ENCODE measurements around the gene APEH.

Gene APEH

DNA sequence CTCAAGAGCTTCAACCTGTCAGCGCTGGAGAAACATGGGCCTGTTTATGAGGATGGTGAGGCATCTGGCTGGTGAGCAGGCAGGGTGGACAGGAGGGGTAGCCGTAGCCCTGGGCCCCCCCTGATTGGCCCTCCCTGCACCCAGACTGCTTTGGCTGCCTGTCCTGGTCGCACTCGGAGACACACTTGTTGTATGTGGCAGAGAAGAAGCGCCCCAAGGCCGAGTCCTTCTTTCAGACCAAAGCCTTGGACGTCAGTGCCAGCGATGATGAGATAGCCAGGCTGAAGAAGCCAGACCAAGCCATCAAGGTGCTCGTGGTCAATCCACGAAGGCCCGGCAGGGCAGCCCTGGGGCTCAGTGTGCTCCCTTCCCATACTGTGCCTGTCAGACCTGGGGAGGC is 1.8 kb downstream of the APEH start:
- Histone ChIP-seq H3K4me3 (ENCODE audit: low read depth, low read length) (no peak overlapping the region), H3K14ac (ENCODE audit: low read length) (no peak overlapping the region)

DNA sequence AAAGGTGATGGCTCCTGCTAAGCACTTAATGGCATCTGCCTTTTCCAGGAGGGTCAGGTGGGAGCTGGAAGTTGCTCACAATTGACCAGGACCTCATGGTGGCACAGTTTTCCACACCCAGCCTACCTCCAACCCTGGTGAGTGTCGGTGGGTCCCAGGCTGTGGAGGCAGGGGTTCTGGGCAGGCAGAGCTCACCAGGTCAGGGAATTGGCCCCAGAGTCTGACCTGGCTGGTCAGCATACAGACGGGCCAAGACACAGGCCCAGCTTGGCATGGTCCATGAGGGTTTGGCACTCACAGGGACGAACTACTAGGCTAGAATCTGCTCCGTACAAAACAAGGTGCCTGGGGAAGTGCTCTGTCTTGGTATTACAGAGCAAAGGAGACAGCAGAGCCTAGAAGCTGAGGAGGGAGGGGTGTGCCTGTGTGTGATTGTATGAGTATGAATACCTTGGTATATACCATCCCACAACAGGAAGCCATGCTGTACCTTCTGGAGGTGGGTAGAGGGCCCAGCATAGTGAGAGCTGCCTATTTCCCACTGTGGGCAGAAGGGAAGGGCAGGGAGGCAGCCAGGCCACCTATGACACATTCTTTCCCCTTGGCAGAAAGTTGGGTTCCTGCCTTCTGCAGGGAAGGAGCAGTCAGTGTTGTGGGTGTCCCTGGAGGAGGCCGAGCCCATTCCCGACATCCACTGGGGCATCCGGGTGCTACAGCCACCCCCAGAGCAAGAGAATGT is 6.5 kb downstream of the APEH start:
- no peak overlapping the region for H3K27ac ChIP-seq (ENCODE audit: low read depth, low read length)
- H3K79me1 ChIP-seq (ENCODE audit: low read length): no peaks in the 10 kb centered on the region
- no peak overlapping the region for H3K9ac ChIP-seq (ENCODE audit: low read length)
- no peak overlapping the region for H3K4me3 ChIP-seq (ENCODE audit: low read depth, low read length)
- H4K8ac ChIP-seq (ENCODE audit: low read depth, low read length): no peak overlapping the region
- H2AK5ac ChIP-seq (ENCODE audit: low read length): no peak overlapping the region
- H2BK120ac ChIP-seq (ENCODE audit: insufficient read depth, low read length, poor library complexity): no peak overlapping the region
- no peak for DNase-seq
- no peaks in the 10 kb centered on the region for H3K9me3 ChIP-seq (ENCODE audit: insufficient read depth, low read depth, low read length)
- no peak overlapping the region for H3K4ac ChIP-seq (ENCODE audit: low read depth, low read length)
- no peak overlapping the region for H2BK5ac ChIP-seq (ENCODE audit: low read depth, low read length, poor library complexity)
- no CpG with 5 or more reads among the region's 7 CpGs for WGBS (ENCODE audit: extremely low coverage, insufficient coverage, insufficient read length)
- no peak overlapping the region for H3K18ac ChIP-seq (ENCODE audit: low read length)
- H4K91ac ChIP-seq (ENCODE audit: low read depth, low read length): no peak overlapping the region
- H2BK12ac ChIP-seq (ENCODE audit: low read length): no peak overlapping the region
- H3K23ac ChIP-seq (ENCODE audit: low read length): no peak overlapping the region
- no peaks in the 10 kb centered on the region for H3K27me3 ChIP-seq (ENCODE audit: insufficient read depth, low read length)
- H3K79me2 ChIP-seq (ENCODE audit: control insufficient read depth, insufficient read depth, low read length, poor library complexity): no peaks in the 10 kb centered on the region
- H2AFZ ChIP-seq (ENCODE audit: insufficient read depth, low read length, poor library complexity): no peak overlapping the region
- H3K14ac ChIP-seq (ENCODE audit: low read length): no peak overlapping the region
- H3K4me2 ChIP-seq (ENCODE audit: low read length): no peak overlapping the region
- H3K4me1 ChIP-seq (ENCODE audit: control insufficient read depth in 1 of 2, insufficient read depth in 2 of 2, low read length in 2 of 2): no peaks in the 10 kb centered on the region
- H3K36me3 ChIP-seq (ENCODE audit: control insufficient read depth in 1 of 2, insufficient read depth in 2 of 2, low read length in 2 of 2): peaks cover 86% of the 10 kb centered on the region in 2 experiments
- no peak overlapping the region for H4K12ac ChIP-seq (ENCODE audit: low read depth, low read length)

More for the DNA sequence above, 1.8 kb downstream of the APEH start:
- Histone ChIP-seq H3K36me3 (ENCODE audit: control insufficient read depth in 1 of 2, insufficient read depth in 2 of 2, low read length in 2 of 2) (peaks cover 50 to 55% of the 10 kb centered on the region in 2 experiments), H2BK12ac (ENCODE audit: low read length) (no peak overlapping the region), H3K9me3 (ENCODE audit: insufficient read depth, low read depth, low read length) (no peaks in the 10 kb centered on the region), H3K23ac (ENCODE audit: low read length) (no peak overlapping the region), H3K18ac (ENCODE audit: low read length) (no peak overlapping the region), H4K8ac (ENCODE audit: low read depth, low read length) (no peak overlapping the region), H2BK5ac (ENCODE audit: low read depth, low read length, poor library complexity) (no peak overlapping the region), H2AFZ (ENCODE audit: insufficient read depth, low read length, poor library complexity) (no peak overlapping the region), H4K91ac (ENCODE audit: low read depth, low read length) (no peak overlapping the region), H2AK5ac (ENCODE audit: low read length) (no peak overlapping the region), H2BK120ac (ENCODE audit: insufficient read depth, low read length, poor library complexity) (no peak overlapping the region), H3K27me3 (ENCODE audit: insufficient read depth, low read length) (no peaks in the 10 kb centered on the region), H3K4me1 (ENCODE audit: control insufficient read depth in 1 of 2, insufficient read depth in 2 of 2, low read length in 2 of 2) (peaks cover 9 to 14% of the 10 kb centered on the region in 2 experiments), H3K79me1 (ENCODE audit: low read length) (peaks cover 13% of the 10 kb centered on the region), H3K9ac (ENCODE audit: low read length) (no peak overlapping the region), H3K4me2 (ENCODE audit: low read length) (no peak overlapping the region), H3K27ac (ENCODE audit: low read depth, low read length) (no peak overlapping the region), H3K79me2 (ENCODE audit: control insufficient read depth, insufficient read depth, low read length, poor library complexity) (peaks cover 11% of the 10 kb centered on the region), H3K4ac (ENCODE audit: low read depth, low read length) (no peak overlapping the region), H4K12ac (ENCODE audit: low read depth, low read length) (no peak overlapping the region)
- no peak for DNase-seq
- no CpG with 5 or more reads among the region's 11 CpGs for WGBS (ENCODE audit: extremely low coverage, insufficient coverage, insufficient read length)

- H3K27ac ChIP-seq (ENCODE audit: low read depth, low read length): no peak overlapping the region
- no peak for DNase-seq
- H3K36me3 ChIP-seq (ENCODE audit: control insufficient read depth in 1 of 2, insufficient read depth in 2 of 2, low read length in 2 of 2): peaks cover 81 to 82% of the 10 kb centered on the region in 2 experiments
- peaks cover 0 to 3% of the 10 kb centered on the region in 2 experiments for H3K4me1 ChIP-seq (ENCODE audit: control insufficient read depth in 1 of 2, insufficient read depth in 2 of 2, low read length in 2 of 2)
- no peak overlapping the region for H2BK12ac ChIP-seq (ENCODE audit: low read length)
- H3K18ac ChIP-seq (ENCODE audit: low read length): no peak overlapping the region
- no peak overlapping the region for H2BK5ac ChIP-seq (ENCODE audit: low read depth, low read length, poor library complexity)
- H3K4me3 ChIP-seq (ENCODE audit: low read depth, low read length): no peak overlapping the region
- H3K27me3 ChIP-seq (ENCODE audit: insufficient read depth, low read length): no peaks in the 10 kb centered on the region
- WGBS (ENCODE audit: extremely low coverage, insufficient coverage, insufficient read length): no CpG with 5 or more reads among the region's 2 CpGs
- no peaks in the 10 kb centered on the region for H3K79me2 ChIP-seq (ENCODE audit: control insufficient read depth, insufficient read depth, low read length, poor library complexity)
- H3K23ac ChIP-seq (ENCODE audit: low read length): no peak overlapping the region
- no peak overlapping the region for H2AFZ ChIP-seq (ENCODE audit: insufficient read depth, low read length, poor library complexity)
- H2BK120ac ChIP-seq (ENCODE audit: insufficient read depth, low read length, poor library complexity): no peak overlapping the region
- H3K79me1 ChIP-seq (ENCODE audit: low read length): peaks cover under 1% of the 10 kb centered on the region
- no peak overlapping the region for H4K8ac ChIP-seq (ENCODE audit: low read depth, low read length)
- H3K9me3 ChIP-seq (ENCODE audit: insufficient read depth, low read depth, low read length): no peaks in the 10 kb centered on the region
- no peak overlapping the region for H3K4ac ChIP-seq (ENCODE audit: low read depth, low read length)
- no peak overlapping the region for H3K14ac ChIP-seq (ENCODE audit: low read length)
- H4K91ac ChIP-seq (ENCODE audit: low read depth, low read length): no peak overlapping the region
- no peak overlapping the region for H3K9ac ChIP-seq (ENCODE audit: low read length)
- H4K12ac ChIP-seq (ENCODE audit: low read depth, low read length): no peak overlapping the region
- no peak overlapping the region for H2AK5ac ChIP-seq (ENCODE audit: low read length)
- no peak overlapping the region for H3K4me2 ChIP-seq (ENCODE audit: low read length)
Measured at GRCh38 chr3:49681232-49681522, 7.0 kb downstream of the APEH start.

GRCh38 chr3:49681543-49681942 is 7.4 kb downstream of the APEH start:
- Histone ChIP-seq H2AFZ (ENCODE audit: insufficient read depth, low read length, poor library complexity) (no peak overlapping the region), H3K27me3 (ENCODE audit: insufficient read depth, low read length) (no peaks in the 10 kb centered on the region), H3K4me1 (ENCODE audit: control insufficient read depth in 1 of 2, insufficient read depth in 2 of 2, low read length in 2 of 2) (peaks cover 0 to 4% of the 10 kb centered on the region in 2 experiments), H3K36me3 (ENCODE audit: control insufficient read depth in 1 of 2, insufficient read depth in 2 of 2, low read length in 2 of 2) (peaks cover 77 to 78% of the 10 kb centered on the region in 2 experiments), H3K79me1 (ENCODE audit: low read length) (peaks cover 2% of the 10 kb centered on the region), H3K9ac (ENCODE audit: low read length) (no peak overlapping the region), H2BK5ac (ENCODE audit: low read depth, low read length, poor library complexity) (no peak overlapping the region), H4K8ac (ENCODE audit: low read depth, low read length) (no peak overlapping the region), H3K4ac (ENCODE audit: low read depth, low read length) (no peak overlapping the region), H4K91ac (ENCODE audit: low read depth, low read length) (no peak overlapping the region), H3K79me2 (ENCODE audit: control insufficient read depth, insufficient read depth, low read length, poor library complexity) (no peaks in the 10 kb centered on the region), H3K27ac (ENCODE audit: low read depth, low read length) (no peak overlapping the region), H2AK5ac (ENCODE audit: low read length) (no peak overlapping the region), H3K9me3 (ENCODE audit: insufficient read depth, low read depth, low read length) (no peaks in the 10 kb centered on the region), H3K14ac (ENCODE audit: low read length) (no peak overlapping the region), H3K4me2 (ENCODE audit: low read length) (no peak overlapping the region), H3K18ac (ENCODE audit: low read length) (no peak overlapping the region), H4K12ac (ENCODE audit: low read depth, low read length) (no peak overlapping the region), H2BK12ac (ENCODE audit: low read length) (no peak overlapping the region), H3K23ac (ENCODE audit: low read length) (no peak overlapping the region), H2BK120ac (ENCODE audit: insufficient read depth, low read length, poor library complexity) (no peak overlapping the region), H3K4me3 (ENCODE audit: low read depth, low read length) (no peak overlapping the region)
- DNase-seq: no peak
- no CpG with 5 or more reads among the region's 4 CpGs for WGBS (ENCODE audit: extremely low coverage, insufficient coverage, insufficient read length)
